NCI-H187 (cell line): ENCODE results near the gene PIK3R5.

ENCODE experiments used
- DNase-seq, 2 experiments: peaks; one replicate each; lab custom pipeline; 2025; lab: John Stamatoyannopoulos, UW

Gene PIK3R5

DNA sequence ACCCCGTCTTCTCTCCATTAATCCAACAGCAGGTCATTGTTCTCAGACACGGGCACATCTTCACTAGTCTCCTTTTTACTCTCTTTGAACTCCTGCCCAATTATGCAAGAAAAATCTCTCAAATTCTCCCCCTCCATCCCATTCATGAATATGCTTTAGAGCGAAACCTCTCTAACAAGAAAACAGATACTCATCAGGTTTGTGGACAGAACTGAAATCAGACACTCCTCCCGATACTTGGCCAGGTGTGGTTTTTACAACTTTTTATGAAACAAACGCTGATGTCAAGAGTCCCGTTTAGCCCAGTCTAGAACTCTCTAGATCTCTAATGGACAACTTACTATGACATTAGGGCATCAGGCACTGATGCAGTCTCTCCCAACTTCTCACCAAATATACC is 40.9 kb downstream of the PIK3R5 start:
- no peak for DNase-seq

DNA sequence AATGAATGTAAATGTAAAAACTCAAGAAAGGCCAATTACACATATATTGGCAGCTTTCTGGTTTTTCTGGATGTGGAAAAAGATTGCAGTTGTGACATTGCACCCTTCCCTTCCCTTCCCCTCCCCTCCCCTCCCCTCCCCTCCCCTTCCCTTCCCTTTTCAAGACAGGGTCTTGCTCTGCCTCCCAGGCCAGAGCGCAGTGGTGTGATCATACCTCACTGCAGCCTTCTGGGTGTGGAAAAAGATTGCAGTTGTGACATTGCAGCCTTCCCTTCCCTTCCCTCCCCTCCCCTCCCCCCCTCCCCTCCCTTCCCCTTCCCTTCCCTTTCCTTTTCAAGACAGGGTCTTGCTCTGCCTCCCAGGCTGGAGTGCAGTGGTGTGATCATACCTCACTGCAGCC is 41.7 kb downstream of the PIK3R5 start:
- no peak for DNase-seq

DNA sequence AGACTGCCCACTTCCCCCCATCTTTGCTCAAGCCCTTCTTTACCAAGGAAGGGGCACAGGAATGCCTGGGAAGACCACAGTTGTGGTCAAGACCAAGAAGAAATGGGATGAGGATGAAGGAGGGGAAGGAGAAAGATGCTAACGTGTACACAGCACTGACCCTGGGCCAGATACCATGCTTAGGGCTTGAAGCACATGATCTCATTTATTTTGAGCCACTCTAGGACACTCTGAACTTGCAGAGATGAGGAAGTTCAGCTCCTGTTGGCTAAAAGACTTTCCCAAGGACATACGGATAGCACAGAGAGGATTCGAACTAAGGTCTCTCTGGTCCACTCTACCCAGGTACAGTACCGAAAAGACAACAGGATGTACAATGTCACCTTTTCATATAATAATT is 42.6 kb downstream of the PIK3R5 start:
- DNase-seq: no peak

DNA sequence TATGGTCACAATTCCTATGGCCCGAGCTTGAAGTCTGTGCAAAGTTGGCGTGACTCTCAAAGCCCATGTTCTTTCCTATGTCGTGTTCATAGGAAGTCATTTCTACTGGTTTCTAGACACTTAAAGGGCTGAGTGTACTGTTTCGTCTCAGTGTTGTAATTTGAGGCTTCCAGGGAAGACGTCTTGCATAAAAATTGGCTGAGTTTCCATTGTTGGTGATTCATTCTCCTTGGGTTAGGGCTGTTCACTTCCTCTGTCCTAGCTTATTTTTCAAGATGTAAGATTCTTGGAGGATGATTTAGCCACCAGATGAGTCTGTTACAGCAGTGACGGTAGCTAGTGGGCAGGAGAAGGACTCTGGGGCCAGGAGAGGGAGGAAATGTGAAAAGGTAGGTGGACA is 43.1 kb downstream of the PIK3R5 start:
- DNase-seq: no peak

DNA sequence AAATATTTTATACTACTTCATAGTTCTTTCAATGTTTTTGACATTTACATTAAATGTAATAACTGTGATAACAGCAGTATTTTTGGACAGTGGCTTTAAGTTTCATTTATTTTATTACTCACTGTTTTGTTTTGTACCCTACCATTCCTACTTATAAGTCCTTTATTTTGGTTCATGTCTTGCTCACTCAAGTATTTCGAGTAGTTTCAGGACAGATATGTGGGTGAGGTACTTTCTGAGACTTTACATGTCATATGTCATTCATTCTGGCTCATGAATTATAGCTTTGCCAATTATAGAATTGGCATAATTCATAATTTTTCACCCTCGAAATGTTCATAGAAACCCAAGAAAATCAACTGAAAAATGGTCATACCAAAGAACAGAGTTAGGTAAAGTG is 44.4 kb downstream of the PIK3R5 start:
- no peak for DNase-seq

DNA sequence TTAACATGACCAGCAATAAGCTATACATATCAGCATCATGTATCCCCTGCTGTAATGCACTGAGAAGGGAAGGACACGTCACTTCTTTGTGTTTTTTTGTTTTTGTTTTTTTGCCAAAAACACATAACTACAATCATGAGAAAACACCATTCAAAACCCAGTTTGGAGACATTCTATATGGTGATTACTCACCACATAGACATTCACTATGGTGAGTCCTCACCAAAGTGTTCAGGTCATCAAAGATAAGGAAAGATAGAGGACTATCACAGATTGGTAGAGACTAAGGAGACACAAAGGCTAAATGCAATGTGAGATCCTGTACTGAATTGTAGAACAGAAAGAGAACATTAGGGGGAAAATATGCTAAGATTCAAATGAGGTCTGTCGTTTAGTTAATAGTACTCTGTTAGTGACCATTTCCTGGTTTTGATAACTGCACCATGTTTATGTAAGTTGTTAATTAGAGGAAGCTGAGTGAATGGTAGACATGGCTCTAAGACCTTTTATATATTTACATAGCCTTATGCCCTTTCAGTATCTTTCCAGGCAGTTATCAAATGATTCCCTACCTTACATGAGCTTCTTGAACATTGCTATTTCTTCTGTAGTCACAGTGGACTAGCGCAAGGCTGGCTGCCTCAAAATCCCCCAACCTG is 46.6 kb downstream of the PIK3R5 start:
- DNase-seq: no peak

DNA sequence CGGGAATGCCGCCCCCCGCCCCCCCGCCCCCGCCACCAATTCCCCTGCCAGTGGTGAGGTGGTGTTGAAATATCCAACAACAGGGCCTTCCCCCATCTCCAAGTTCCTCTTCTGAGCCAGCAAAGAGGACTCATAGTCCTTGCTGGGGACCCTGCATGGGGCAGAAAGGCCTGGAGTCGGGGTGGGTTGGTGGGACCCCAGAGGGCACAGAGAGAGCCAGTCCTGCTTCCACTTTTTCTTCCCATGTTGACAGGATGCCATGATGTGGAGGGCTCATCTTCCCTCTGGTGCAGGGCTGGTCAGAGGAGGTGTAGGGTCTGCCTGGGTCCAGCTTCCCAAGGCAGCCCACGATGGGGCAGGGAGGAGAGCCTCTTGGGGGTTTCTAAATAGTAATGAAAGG is 49.0 kb downstream of the PIK3R5 start:
- no peak for DNase-seq

DNA sequence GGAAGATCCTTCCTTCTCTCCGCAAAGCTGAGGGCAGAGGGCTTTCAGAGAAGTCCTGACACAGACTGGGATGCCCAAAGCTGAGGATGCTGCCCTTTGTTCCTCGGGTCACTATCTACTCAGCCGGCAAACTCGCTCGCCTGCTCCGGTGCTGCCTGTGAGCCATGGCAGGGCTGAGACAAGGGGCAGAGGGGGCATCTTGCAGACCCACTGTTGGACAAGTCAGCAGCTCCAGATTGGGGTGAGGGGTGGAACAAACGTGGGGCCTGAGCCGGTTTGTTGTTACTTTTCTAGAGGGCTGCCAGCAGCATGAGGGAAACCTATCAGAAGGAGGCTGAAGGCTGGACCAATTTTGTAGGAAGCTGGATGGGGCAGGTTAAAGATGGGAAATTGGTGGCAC is 51.0 kb downstream of the PIK3R5 start:
- DNase-seq: no peak

DNA sequence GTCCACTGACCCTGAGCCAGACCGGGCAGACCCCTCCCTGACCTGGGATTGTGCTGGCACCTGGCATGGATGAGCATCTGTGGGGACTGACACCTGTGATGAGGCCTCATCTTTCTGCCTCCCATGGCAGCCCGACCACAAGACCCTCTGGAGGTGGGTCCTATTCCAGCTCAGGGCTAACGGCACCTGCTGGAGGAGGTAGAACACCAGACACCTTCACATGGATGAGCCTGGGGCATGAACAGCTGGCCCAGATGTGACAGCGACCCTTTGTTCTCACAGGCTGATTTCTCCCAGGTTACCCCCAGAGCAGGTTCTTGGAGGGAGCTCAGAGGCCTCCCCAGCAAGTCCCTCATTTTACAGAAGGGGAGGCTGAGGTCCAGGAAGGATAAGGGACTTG is 51.6 kb downstream of the PIK3R5 start:
- DNase-seq: no peak

DNA sequence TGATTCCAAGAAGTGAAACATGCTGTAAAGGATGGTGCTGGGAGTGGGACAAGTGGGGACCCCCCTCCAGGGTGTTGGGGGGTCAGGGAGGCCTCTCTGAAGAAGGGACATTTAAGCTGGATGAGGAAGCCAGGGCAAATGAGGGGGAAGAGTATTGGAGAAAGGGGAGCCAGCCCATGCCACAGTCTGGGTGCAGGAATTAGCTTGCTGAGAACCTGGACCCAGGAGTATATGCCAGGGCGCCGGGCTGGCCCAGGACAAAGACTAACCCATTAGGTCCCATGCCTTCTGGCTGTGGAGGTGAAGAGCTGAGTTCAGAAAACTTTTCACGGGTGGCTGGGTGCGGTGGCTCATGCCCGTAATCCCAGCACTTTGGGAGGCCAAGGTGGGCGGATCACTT is 52.4 kb downstream of the PIK3R5 start:
- no peak for DNase-seq

DNA sequence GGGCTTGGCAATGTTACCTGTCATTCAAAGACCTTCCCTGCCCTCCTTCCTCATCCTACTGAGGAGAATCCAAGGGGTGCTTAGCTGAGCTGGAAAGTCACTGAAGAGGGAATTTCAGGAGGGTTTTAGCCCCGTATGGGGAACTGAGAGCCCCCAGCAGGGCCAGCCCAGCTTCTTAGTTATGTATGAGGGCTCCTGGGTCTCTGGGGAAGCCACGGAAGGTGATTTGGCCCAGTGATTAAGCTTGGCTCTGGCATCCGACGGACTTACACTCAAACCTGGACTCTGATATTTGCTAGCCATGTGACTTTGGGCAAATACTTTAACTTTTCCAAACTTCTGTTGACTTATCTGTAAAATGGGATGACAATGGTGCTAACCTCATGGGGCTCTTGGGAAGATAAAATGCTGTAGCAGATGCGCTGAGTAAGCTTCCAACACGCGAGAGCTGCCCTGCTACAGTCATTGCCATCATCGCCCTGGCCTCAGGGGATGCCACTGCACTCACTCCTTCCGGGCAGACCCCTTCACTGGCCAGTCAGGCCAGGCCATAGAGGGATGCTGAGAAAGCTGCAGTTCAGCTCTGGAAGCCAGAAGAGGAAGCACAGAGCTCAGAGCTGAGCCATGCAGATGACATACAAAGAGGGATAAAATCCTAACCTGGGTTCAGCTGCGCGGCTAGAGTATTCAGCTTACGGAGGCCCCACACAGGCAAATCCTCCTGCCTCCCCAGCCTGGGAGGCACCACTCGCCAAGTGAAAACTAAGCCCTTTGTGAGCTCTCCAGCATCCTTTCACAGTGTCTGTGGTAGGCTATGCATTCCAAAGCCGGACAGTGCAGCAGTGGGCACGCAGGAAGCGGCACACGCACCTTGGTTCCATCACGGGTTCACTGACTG is 53.2 kb downstream of the PIK3R5 start:
- no peak for DNase-seq

DNA sequence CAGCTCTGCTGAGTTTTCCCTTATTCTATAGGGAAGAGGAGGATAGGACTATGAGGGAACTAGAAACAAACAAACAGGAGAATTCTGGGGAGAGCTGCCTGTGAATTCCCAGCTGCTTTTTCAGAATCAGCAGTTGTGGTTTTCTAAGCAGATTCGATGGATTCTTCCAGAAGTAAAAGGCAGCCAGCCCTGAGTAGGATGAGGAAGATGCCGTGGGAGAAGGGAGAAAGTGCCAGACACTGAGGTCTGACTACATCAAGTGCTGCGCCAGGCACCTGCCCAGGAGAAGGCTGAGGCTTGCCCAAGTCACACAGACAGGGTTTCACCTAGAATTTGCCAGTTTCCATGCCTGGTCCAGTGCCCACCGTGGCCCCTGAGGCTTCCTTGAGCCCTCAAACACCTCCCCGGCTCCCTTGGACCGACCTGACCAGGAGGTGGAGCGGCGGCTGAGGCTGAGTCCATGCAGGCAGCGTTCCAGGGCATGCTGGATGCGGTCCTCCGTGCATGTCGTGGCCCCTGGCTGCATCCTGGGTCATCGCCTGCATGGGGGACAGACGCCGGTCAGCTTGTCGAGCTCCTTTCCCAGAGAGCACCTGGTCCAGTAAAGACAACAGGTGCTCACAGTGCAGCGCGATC is 54.4 kb downstream of the PIK3R5 start:
- DNase-seq: no peak

DNA sequence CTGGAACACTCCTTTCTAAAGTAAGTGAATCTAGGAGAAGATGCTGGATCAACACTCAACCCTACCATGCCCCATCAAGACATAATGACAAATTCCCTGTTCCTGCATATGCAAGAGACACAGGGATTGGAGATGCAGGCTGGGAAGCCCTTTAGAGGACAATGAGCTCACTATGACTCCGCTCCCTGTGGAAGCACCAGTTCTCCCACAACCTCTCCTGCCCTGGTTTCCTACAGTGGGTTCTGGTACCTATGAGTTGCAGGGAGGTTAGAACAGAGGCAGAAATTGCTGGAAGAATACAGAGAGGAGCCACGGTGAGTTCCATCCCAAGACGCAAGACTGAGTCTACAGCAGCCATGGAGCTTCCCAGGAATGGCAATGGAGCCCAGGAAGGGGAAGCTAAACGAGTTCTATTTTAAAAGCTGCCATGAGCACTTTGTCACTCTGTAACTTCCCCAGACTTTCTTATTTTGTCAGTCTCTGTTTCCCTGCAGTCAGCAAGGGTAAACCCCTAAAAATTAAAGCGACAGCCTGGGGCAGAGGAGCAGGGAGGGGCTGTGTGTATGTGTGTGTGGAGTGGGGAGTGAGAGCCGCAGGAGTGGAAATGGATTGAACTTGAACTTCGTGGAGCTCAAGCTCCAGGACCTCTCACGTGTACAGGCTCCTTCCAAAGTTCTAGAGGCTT is 55.8 kb downstream of the PIK3R5 start:
- no peak for DNase-seq

DNA sequence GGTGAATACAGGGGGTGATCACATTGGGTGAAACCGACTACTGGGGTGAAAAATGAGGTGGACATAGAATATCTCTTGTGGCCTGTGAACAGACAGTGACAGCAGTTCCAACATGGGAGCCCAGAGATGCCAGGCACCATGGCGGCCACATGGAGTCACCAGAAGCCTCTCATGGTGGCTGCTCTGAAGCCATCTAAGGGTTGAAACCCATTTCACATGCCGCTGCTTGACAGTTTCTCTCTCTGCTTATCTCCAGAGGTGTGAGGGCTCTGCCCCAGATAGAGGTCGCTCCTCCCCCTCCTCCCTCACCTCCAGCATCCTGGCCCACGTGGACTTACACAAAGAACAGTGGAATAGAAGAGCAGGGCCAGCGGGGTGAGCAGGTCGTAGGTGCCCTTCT is 60.2 kb downstream of the PIK3R5 start:
- no peak for DNase-seq

DNA sequence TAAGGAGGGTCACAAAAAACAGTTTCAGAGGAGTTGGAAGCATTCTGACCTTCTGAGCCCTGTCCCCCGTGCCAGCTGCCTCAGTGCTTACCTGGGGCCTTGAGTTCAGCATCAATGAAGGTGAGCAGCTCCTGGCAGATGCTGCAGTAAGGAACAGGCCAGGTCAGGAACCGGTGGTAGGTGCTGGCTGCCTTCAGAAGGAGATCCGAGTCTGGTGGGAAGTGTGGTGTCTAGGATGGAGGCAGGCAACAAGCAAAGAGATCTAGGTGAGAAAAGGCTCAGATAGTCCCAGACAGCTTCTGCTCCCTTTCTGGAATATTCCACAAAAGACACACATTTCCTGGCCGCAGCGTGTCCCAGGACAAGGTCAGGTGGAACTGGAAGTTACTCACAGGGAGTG is 60.8 kb downstream of the PIK3R5 start:
- DNase-seq: no peak

DNA sequence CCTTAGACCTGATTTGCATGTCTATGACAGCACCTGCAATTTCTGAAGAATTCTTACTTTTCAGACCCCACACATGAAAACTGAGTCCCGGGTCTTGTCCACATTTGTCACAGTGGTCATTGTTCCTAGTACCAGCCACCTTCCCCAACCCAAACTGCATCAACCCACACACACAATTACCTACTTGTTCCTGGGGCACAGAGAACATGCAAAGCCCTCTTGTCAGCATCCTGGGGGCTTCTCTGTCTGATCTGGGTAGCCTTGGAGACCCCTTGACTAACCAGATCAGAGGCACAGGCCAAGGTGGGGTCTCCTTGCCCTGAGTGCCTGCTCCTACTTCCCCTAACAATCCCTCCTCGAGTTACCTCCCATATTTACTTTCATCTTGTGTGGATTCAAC is 61.3 kb downstream of the PIK3R5 start:
- DNase-seq: no peak

DNA sequence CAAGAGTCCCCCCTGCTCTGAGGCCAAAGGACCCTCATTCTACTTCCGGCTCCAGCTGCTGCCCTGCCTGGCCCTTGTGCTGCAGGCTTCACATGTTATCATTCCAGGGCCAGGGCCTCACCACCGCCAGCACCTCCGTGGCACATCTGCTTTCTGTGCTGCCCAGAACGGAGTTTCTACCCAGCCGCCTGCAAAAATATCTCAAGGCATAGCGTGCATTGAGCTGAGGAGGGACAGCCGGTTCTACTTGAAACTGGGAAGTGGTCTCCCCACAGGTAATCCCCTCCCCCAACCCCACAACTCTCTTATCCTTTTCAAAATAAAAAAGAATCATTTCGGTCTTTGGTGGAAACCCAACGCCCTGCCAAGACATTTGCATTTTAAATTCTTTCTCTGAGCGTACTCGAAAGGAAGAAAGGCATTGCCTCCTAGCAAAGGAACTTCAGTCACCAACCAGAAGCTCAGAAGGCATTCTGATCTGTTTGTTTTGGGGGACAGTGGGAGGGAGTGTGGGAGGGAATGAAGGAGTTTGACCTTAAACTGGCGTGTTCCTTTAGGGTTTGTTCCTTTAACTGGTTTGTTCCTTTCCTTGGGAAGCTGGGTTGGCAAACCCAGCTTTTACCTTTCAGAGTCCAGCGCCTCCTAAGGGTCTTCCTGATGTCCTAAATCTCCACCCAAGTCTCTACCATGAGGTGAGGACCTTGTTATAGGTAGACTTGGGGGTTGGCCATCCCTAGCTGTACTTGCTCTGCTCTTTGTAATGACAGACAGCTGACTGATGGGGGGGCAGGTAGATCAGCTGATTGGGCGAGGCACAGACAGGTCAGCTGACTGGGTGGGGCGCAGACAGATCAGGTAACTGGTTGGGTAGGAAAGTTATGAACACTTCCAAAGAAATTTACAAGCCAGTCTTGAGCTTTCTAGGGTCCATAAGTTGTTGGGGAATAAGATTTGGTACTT is 64.6 kb downstream of the PIK3R5 start:
- no peak for DNase-seq

DNA sequence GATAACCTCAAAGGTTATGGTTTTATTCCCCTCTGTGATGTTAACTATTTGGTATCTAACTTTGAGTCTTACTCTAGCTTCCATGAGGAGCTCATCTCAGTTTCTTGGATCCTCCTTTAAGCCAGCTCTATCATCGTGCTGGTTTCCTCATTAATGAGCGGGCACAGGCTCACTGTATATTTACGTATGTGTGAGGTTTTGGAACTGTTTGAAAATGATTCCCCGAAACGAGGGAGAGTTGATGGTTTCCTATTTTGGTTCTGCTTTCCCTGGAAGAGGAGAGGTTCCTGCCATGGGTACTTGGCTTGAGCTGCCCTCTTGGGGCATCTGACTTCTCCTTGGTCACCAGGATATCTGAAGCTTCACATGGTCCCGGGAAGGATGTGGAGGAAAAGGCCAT is 65.3 kb downstream of the PIK3R5 start:
- DNase-seq: no peak

DNA sequence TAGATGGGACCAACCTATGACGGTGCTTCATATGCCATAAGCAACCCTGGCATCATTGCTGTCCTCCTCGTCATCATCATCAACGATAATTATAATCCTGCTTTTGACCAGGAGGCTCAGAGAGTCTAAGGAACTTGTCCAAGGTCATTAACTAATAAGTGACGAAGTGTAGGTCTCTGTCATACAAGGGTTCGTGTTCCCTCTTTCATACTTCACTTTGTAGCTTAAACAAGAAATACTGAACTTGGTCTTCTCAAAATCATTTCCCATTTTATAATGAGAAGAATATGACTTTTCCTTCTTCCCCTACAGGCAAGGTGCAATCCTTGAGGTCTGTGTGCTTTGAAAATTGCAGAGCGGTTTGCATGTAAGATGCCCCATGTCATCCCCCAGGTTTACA is 66.9 kb downstream of the PIK3R5 start:
- no peak for DNase-seq

DNA sequence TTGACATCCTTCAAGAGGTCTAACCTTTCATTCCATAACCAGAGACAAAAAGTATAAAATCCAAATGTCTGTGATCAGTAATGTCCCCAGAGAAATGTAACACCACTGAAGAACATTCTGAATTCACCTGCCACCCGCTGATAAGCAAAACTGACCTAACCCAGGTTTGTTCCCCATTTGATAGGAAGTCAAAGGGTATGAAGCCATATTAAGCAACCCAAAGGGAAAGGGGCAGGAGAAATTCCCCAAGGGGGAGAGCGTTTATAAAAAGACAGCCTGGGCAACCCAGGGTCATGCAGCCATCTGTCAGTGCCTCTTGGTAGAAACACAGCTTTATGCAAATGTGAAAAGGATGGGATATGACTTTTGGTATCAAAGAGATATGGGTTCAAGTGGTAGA is 67.4 kb downstream of the PIK3R5 start:
- DNase-seq: no peak
